Stimulated activated CD8-positive, alpha-beta memory T cell treated with anti-CD3 and anti-CD28 coated beads, Interleukin-2, amount 100 ng/mL, for 48 hours (primary cell): ENCODE data around the gene MRPL24.
"Not testable (repeated sequence)": the region's sequence is repeated elsewhere in the genome, so short reads cannot be mapped to it uniquely, and the experiment has no call there.

Experiments
- DNase-seq, 2 donors: peaks; one replicate each; pipeline ENCODE4 v3.0.0-alpha.2; 2020; ENCODE audit warnings: low read depth in 2 of 2

MRPL24 gene

DNA sequence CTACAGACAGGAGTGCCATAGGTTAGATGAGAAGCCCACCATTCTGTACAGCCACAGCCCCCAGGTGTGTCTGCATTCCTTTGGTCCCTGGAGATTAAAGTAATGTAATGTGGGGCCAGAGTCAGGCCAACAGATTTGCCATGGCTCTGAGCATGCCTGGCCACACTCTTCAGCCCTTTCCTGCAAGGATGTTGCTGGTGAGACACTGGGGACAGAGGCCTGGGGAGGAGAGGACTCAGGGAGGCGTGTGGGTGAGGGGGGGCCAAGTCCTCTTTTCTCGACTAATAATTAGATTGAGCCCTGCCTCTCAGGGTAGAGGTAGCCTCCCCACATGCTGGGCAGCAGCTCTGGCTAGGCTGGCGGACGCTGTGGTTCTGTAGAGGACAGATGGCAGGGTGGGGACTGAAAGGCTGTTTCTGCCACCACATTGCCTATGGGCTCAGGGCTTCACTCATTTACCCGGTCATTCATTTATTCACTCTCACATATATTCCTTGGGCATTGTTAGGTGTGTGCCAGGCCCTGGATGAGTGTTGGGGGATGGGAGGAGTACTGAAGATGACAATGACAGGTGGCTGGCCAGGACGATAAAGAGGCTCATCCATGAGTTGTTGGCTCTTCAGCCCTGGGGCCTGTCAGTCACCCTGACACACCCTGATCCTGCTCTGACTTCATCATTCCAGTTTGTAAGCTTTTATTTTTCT, 19.4 kb upstream of the MRPL24 start:
- no peak for DNase-seq

DNA sequence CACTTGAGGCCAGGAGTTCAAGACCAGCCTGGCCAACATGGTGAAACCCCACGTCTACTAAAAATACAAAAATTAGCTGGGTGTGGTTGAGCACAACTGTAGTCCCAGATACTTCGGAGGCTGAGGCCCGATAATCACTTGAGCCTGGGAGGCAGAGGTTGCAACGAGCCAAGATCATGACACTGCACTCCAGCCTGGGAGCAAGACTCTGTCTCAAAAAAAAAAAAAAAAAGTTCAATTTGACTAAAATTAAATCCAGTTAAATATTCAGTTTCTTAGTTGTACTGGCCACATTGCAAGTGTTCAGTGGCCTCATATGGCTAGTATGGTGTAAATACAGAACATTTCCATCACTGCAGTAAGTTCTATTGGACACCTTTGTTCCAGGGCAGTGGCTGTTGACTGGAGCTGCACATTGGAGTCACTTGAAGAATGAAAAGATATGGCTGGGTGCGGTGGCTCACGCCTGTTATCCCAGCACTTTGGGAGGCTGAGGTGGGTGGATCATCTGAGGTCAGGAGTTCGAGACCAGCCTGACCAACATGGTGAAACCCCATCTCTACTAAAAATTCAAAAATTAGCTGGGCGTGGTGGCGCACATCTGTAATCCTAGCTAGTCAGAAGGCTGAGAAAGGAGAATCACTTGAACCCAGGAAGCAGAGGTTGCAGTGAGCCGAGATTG, 16.8 kb upstream of the MRPL24 start:
- not testable (repeated sequence) for DNase-seq

DNA sequence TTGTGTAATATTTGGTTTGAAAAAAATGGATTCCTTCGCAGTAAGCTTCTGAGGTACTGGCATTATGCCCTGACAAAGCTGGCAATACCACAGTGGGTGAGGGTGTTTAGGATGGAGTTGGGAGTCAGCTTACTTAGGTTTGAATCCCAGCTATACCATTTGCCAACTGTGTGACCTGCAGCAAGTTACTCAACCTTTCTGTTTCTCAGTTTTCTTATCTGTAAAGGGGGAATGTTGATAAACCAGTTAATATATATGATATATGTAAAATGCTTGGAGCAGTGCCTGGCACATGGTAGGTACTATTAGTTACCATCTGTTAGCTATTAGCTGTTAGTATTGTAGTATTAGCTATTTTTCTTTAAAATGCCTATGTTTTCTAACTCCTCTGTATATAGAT, 15.5 kb upstream of the MRPL24 start:
- DNase-seq, result no peak

DNA sequence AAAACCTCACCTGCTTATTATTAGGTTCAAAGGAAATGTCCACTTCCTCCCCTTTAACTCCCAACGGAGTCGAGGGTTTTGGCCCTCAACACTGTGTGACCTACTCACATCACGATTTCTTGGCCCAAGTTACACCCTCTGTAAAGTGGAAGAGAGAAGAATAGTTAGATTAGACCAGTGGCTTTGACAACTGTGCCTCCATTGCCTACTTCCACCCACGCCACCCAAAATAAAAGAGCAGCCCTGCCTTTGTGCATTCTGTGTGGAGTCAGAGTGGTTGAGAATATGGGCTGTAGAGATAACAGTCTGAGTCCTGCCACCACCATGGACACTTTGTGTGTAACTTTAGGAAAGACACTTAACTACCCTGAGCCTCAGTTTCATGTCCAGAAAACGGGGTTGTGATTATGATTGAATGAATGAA, 14.7 kb upstream of the MRPL24 start:
- DNase-seq, result no peak

DNA sequence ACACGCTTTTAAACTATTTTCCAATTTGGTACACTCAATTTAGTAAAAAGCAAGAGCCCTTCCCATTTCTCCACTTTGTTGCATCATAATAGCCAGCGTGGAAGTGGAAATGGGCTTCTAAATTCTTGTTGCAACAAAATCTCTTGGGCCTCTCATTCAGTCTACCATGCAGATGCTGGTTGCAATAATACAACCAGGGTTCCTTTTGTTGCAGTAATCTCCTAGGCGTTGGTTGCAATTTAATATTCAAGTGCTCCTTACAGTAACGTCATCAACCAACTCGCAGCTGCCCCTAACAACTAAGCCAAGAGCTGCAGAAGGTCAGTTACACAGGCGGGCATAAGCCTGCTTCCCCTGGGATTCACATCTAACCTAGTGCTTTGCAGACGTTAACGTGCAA, 13.3 kb upstream of the MRPL24 start:
- DNase-seq, result no peak

DNA sequence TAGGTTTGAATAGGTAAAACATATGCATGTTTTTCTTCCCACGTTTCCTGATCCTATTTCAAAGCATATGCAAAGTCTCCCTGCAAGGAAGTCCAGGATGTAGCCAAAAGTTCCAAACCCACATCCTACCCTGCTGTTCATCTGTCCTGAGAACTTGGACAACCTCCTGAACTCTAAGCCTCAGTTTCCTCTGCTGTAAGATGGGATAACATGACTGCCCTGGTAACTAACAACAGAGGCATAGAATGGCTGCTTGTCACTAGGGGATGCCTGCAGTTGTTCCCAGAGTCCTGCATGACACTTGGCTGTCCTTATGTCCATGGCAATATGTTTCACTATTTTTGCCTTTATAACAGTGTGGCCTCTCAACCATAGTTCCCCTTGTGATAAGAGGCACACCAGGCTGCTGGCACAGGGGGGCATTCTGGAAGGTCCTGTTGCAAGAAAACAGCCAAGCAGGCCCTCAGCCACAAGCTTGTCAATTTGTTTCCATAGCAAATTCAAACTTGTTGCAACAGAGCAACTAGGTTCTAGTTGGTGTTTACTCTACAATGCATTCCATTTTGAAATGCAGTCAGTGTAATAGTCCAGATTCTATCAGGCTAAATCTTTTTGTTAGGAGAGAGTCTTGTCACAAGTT, 12.1 kb upstream of the MRPL24 start:
- no peak for DNase-seq

DNA sequence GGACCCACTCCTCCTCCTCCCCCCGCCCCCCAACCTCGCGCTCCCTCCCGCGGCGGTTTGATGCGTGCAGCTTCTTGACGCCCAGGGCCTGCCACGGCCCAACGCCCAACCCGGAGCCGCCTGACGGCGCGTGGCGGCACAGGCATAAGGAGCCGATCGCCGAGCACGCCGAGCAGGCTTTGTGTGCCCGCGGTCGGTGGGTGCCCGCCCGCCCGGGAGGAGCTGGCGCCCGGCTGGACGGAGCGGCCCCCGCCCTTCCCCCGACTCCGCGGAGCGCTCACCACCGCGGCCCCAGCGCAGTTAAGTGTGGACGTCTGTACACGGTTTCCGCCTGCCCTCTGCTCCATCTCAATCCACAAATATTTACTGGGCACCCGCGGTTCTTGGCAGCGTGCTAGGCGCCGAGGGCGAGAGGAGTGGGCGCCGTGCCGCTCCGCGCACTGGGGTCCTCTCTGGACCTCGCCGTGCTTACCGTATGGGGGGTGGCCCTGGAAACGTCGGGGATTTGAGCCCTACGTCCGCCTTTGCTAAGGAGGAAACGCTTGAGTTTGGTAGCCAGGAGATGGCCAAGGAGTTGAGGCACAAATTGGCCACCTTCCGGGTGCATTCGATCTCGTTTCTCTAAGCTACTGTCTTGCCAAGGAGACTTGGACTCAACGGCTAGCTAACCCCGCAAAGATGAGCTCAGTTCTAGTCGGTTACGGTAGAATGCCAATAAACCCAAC, 11.0 kb upstream of the MRPL24 start:
- DNase-seq, result peak; percentile 96

DNA sequence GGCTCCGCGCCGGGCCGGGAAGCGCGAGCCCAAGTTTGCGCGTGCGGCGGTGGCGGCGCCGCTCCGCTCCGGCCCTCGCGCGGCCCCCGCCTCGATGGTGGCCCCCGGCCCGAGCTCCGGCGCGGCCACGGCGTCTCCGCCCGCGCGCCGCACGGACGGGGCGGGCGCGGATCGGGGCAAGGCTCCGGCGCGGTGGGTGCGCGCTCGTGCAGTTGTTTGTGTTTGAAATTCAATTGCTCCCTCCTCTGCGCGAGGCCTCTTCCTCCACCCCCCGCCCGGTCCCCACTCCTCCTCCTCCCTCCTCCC, 10.5 kb upstream of the MRPL24 start, which contains the start of gene HDGF:
Gene HDGF (minus strand): TSS at position 225 of the 306 bp plus-strand sequence. CDS start 246 bp downstream, outside the sequence.
- no peak for DNase-seq

DNA sequence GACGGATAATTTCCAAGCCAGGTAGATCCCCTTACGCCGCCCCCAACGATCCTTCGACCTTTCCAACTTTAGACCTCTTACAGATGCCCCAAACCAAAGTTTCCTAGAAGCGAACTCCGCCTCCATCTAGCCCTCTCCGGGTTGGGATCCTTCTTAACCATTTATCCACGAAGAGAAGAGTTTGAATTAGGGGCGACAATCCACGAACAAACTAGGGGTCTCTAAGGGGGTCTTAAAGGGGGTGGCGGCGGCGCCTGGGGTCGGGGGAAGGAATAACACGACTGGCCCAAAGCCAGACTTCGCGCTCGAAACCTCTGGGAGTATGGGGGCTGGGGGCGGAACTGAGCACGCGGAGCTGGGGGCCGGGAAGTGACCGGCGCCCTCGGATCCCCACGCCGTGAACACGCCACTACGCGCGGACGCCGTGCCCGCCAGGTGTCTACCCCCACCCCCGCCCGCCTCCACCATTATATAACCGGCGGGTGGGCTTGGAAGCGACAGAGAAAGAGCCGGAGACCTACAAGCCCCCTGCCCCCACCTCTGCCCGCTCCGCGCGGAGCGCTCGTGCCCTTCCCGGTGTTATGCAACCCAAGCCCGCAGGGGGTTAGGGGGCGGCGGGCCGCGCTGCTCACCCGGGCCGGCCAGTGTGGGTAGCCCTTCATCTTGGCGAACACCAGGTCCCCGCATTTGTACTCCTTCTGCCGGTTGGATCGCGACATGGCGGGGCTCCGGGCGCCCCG, 10.0 kb upstream of the MRPL24 start:
- DNase-seq, result no peak

DNA sequence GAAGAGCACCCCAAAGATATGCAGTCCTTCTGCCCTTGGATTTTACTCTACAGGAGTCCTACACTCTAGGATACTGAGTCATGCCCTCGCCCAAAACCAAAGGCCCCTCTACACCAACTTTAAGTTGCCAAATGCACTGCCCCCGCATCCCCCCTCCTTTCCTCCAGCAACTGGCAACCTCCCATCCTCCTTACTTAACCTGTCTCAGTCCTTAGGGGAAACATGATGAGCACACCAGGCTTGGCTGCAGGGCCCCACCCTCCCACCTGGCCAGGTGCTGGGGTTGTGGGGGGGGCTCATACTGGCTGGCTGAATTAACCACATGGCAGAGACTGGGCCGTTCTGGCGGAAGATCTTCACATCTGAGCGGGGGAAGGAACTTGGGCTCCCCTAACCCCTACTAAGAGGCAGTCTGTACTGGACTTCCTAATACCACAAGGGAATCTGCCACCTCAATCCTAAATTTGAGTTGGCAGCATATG, 9.3 kb upstream of the MRPL24 start:
- peak in 1 of 2 donors; percentile 56 for DNase-seq

DNA sequence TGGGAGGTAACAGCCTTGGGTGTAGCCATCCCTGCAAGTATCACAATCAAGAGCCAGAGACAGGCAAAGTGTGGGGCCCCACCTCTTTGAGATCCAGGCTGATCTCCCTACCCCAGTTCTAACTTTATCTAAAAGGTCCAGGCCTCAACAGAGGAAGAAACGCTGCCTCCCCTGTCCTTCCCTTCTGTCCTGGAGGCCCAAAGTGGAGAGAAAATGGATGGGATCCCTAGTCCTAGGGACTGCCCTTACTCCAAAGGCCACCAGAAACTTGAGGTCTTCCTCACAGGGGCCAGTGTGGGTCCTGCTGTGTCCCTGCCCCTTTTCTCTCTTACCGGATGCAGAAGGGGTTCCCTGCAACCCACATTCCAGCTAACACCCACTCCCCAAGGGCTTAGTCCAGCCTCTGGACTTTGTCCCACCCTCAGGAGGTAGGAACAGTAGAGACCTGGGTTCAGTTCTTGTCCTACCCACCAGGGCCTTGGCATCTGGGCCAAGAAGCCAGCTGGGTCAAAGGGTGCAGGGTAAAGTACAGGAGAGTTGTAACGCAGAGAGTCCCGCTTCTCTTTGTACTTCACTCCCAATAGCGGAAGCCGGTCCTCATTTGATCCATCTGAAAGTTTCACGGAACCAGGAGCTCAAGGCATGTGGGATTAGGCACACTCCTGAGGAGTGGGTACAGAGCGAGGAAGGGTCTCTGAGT, 8.7 kb upstream of the MRPL24 start:
- DNase-seq, result no peak

DNA sequence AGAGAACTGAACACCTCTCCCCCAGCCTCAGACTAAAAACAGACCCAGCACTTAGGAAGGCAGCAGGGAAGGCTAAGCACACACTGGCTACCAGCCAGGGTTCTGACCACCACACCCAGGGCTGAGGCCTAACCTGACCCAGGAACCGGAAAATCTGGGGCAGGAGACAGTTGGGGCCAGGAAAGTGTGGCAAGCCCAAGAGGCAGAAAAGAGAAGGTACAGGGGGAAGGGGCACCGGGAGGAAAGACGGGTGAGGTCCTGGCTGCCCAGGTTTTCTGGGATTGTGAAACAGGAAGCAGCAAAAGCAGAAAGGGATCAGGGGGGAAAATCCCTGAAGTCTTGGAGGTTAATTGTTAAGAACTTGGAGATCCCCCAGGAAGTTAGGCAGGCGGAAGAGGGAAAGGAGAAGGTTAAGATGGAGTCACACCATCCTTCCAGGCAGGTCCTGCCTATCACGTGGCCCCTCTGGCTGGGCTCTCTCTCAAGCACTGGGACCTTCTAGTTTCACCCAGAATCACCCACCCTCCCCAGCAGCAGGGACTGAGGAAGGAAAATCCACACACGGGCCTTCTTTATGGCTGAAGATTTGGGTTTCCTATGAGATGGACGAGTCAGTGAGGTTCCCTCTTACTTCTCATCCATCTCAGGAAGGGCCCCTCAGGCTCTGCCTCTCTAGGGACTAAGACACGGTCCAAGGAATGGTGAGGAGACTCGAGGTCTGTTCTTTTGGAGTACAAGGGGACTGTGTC, 8.0 kb upstream of the MRPL24 start:
- no peak for DNase-seq

DNA sequence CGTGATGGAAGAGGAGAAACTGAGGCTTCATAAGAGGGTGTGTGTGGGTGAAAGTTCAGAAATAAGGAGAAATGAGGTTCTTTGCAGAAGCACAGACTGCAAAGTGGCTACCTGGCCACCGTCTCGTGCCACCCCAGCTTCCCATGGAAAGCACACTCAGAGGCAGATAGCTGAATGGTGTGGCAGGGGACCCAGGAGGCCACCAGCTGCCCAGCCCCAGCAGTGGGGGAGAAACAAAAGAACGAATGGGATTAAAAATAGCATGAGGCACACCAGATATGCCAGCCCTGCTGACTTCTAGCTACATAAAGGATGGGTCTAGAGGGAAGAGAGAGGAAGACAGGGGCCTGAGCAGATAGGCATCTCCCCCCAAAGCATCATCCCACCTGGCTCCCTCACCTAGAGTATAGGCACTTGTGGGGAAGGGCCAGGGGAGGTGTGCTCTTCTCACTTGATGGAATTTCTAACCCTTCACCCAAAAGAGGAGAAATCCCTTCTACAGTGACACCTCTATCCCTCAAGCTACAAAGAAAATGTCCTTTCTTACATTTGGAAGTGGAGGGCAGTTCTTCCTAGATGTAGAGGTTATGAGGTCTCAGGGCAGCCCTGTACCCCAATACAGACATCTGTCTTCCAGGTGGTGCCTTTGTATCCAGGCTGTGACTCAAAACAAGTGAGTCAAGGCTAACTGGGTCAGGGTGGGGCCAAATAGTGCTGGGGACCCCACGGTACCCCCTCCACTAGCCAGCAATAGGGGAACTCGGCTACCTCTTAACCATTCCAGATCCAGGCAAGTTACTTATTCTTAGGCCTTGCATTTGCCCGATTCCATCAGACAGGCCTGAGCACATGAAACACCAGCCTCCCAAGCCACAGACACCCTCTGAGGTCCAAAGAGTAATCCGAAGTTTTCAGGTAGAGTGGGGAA, 7.1 kb upstream of the MRPL24 start:
- no peak for DNase-seq

DNA sequence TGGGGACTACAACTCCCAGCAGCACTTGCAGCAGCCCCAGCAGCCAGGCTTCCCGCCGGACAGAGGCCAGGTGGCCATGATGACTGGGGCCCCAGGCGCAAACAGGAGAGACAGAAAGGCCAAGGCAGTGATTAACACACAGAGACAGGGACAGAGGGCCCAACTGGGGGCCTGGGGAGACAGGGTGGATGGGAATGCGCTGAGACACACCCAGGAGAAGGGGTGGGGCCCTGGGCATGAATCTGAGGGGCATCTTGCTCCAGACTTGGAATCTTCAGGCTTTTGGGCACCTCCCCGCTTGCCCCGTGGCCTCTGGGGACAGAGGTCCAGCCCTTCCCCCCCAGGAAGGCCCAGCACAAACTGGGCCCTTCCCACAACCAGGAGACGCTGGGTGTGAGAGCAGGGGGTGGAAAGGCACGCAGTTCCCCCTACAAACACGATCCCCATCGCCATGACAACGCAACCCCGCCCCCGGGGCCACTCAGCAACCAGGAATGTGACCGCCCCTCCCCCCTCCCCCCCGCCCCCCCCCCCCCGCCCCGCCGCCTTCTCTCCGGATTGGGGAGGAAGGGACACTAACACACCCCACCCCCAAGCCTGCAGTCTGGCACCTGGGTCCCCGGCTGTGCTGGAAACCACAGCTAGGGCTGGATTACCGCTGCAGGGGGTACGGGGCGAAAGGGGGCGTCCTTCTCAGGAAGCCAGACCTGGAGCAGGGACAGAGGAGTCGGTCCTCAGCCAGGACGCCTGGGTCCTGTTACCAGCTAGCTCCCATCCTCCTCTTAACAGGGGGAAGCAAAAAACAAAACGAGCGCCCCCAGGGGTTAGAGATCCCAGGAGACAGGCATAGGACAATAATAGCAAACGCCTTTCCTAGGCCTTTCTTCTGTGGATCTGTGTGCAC, 6.1 kb upstream of the MRPL24 start:
- peak in 1 of 2 donors; percentile 56 for DNase-seq

DNA sequence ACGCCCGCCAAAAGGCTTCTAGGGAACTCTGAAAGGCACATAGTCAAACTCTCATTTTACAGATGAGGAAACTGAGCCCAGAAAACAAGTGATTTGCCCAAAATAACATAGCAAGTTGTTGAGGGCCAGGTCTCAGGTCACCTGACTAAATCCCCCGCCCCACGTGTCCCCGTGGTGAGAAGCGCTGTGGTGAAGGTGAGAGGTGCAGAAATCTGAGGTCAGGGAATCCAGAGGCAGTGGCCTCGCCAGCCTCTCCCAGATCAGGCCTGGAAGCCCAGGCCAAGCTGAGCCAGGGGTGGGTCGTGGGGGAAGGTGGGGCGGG, 5.5 kb upstream of the MRPL24 start:
- no peak for DNase-seq

DNA sequence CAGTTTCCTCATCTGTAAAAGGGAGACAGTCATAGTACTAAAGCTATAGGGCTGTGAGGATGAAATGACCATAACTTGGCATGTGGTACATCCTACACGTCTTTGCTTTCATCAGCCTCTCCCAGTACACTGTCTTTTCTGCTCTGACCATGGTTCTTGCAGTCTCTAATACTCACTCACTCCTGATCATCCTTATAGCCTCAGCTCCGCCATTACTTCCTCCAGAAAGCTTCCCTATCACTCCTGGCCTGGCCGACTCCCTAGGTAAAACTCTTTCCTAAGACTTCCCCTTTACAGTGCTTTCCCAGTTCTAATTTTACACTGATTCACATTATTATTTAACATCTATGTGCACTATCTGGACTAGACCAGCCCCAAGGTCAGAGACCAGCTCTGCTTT, 5.0 kb upstream of the MRPL24 start:
- no peak for DNase-seq

DNA sequence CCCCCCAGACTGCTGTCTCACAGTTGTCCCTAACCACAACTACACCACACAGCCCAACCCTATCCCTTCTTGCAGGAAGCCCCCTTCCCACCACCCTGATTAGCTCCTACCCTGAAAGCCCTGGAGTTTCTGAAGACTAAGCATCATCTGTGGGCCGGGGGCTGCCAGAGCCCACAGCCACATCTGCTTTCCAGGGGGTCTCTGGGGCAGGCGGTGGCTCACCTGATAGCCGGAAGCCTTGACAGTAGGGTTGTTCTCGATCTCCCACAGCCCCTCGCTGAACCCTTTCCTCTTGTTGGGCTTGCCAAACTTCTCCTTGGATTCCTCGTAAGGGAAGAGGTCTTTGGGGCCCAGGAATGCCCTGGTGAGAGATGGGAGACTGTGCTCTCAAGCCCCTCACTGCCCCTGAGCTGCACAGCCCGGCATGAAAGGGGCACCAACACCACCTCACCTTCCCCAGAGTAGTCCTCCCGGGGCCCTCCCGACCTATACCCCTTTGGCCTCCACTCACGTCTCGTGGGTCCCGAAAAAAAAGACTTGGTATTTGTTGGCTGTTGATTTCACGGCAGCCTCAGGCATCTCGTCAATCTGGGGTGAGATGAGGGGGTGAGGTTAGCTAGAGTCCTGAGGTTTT, 4.0 kb upstream of the MRPL24 start:
- no peak for DNase-seq

DNA sequence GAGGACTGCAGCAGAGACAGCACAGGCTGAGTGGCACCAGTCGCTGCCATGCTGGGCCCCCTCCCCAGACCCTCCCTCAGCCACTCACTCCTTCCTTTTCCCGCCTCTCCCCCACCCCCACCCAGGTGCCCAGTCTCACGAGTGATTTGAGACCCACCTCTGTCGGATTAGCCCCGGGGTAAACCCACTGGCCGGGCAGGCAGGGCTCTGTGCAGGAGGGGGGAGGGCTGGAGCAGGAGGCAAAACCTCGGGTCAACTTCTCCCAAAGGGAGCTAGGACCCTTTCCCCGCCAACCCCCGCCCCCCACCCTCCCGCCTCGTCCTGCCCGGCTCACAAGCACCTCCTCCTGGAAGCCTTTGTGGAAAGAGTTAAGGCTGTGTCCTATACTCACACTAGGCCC, 3.5 kb upstream of the MRPL24 start:
- no peak for DNase-seq
